Fibroblast of the aortic adventitia (primary cell): Measurements from ENCODE around the gene B3GALT2. TPM values are rescaled to one million over a fixed set of nuclear protein-coding genes. Genes with fewer than 3 reads are reported as not detected.
A peak's percentile ranks its signal among the peaks of the same experiment; 100 is the strongest.

ENCODE experiments used
- DNase-seq: peaks from one replicate; pipeline ENCODE4 v3.0.0-alpha.2; 2010; ENCODE audit warnings: low read depth
- H3K4me3 ChIP-seq: 2 replicates; pipeline ENCODE4 v1.5.1; 2011; ENCODE audit warnings: low read depth, mild to moderate bottlenecking, control low read depth, low read length, moderate library complexity
- CTCF ChIP-seq: IDR thresholded peaks from 2 replicates; pipeline ENCODE4 v1.5.1; 2011; ENCODE audit warnings: mild to moderate bottlenecking, low read length, control low read depth, inconsistent platforms; ENCODE audit not compliant: insufficient read depth
- total RNA-seq: library from RNA; depleted of rRNA; stranded (reverse); fragments of >200 nt; gene quantifications from 2 replicates; pipeline ENCODE4 v1.2.3, GENCODE V29; 2012; ENCODE audit warnings: low replicate concordance

B3GALT2 gene
- total RNA-seq, 1 donor: 0.18 TPM

DNA sequence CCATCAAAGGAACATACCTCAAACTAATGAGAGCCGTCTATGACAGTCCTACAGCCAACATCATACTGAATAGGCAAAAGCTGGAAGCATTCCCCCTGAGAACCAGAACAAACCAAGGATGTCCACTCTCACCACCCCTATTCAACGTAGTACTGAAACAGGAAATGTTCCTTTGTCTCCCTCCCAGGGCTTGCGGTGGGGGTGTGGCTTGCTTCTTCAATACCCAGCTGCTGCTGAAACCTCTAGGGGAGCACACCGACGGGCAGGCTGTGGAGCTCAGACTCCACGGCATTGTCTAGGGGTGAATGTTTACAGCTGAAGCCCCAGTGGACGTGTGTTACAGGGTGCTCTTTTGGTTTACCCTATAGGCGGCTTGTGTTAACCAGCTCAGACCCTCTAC lies 30.5 kb upstream of the B3GALT2 start:
- no peak for DNase-seq
- H3K4me3 ChIP-seq: no peak overlapping the region
- no peak for TF ChIP-seq CTCF

GRCh38 chr1:193213998-193214397 lies 27.6 kb upstream of the B3GALT2 start:
- no peak for DNase-seq
- no peak for TF ChIP-seq CTCF
- no peak overlapping the region for H3K4me3 ChIP-seq

- DNase-seq: no peak
- TF ChIP-seq CTCF: no peak
- H3K4me3 ChIP-seq: no peak overlapping the region
Measured at GRCh38 chr1:193212637-193213036, 26.2 kb upstream of the B3GALT2 start.

GRCh38 chr1:193211539-193211938 lies 25.1 kb upstream of the B3GALT2 start:
- DNase-seq: peak; percentile 73

GRCh38 chr1:193210996-193211395 lies 24.6 kb upstream of the B3GALT2 start:
- no peak overlapping the region for H3K4me3 ChIP-seq
- no peak for DNase-seq
- no peak for TF ChIP-seq CTCF

More at GRCh38 chr1:193211539-193211938, 25.1 kb upstream of the B3GALT2 start:
- no peak for TF ChIP-seq CTCF
- H3K4me3 ChIP-seq: no peak overlapping the region

- no peak for TF ChIP-seq CTCF
- DNase-seq: no peak
- H3K4me3 ChIP-seq: no peak overlapping the region
Measured at GRCh38 chr1:193201021-193201420, 14.6 kb upstream of the B3GALT2 start.

GRCh38 chr1:193199940-193200339 lies 13.5 kb upstream of the B3GALT2 start:
- DNase-seq: no peak
- TF ChIP-seq CTCF: no peak
- no peak overlapping the region for H3K4me3 ChIP-seq
